Esophagus muscularis mucosa (tissue), 4 donors: ENCODE data around the gene FRMD5.

Experiments
- CTCF ChIP-seq, 3 experiments: fragments of 200-600 bp in 2 of 3; fragments of 450-650 bp in 1 of 3; sonication (generic) in 2 of 3; IDR thresholded peaks; one replicate each; pipeline ENCODE4 v1.5.1; 2017 to 2019; ENCODE audit warnings: antibody characterized with exemption in 3 of 3, mild to moderate bottlenecking in 2 of 3, moderate library complexity in 1 of 3
- EP300 ChIP-seq: sonication (generic); formaldehyde crosslinking; IDR thresholded peaks from one replicate; pipeline ENCODE4 v1.6.1; 2017; ENCODE audit warnings: antibody characterized with exemption
- POLR2A ChIP-seq: fragments of 450-650 bp; IDR thresholded peaks from one replicate; pipeline ENCODE4 v1.6.1; 2017; ENCODE audit warnings: antibody characterized with exemption, moderate library complexity, mild to moderate bottlenecking, low read depth

- TF ChIP-seq CTCF (IDR thresholded peaks at IDR 0.05) = no peak
- TF ChIP-seq EP300 = no peak
- no peak for TF ChIP-seq POLR2A
These were observed 113.8 kb downstream of the FRMD5 start for GRCh38 chr15:44081026-44082013.
